Measurements from ENCODE around the gene GDA. TPM values are rescaled to one million over a fixed set of nuclear protein-coding genes. Genes with fewer than 3 reads are reported as not detected.

Gene GDA
- total RNA-seq: 32.8 TPM

DNA sequence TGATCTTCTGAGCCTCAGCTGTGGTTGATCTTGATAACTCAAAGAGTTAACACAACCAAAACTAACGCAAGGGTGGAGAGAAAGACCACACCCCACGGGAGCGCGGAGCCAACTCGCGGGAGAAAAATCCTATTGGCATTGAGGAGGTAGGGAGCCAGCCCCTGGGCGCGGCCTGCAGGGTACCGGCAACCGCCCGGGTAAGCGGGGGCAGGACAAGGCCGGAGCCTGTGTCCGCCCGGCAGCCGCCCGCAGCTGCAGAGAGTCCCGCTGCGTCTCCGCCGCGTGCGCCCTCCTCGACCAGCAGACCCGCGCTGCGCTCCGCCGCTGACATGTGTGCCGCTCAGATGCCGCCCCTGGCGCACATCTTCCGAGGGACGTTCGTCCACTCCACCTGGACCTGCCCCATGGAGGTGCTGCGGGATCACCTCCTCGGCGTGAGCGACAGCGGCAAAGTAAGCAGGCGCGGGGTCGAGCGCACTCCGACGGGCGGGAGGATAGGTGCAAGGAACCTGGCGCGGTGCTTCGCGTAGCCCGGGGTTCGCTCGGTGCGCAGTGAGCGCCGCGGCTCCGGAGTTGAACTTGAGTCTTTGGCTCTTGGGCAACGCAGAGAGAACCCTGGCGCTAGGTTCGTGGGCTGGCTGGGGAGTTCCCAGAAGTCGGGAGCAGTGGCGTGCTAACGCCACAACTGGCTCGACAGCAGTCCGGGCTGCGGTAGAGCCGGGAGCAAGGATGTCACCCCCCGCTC is at the start of gene GDA:
Gene GDA, plus strand, starts transcription at position 210 of the 745 bp plus-strand sequence. Its CDS starts 120 bp downstream, at position 330.
- no peak for DNase-seq

DNA sequence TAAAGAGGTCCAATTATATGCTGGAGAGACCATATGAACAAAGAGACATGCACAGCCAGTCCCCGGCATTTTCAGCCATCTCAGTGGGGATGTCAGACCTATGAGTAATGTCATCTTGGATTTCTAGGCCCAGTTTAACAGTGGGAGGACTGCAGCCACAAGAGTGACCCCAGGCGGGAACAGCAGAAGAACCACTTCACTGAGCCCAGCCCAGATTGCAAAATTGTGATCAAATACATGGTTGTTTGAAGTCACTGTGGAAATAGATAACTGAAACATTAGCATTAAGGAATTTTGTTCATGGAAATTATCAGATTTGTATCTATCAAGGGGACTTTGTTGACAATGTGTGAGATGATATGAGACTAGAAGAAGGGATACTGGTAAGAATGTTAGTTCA is 46.7 kb upstream of the GDA start:
- DNase-seq: no peak

- no peak for DNase-seq
Observed at GRCh38 chr9:72113056-72113455, 36.2 kb upstream of the GDA start.

GRCh38 chr9:72119853-72120252 is 29.4 kb upstream of the GDA start:
- no peak for DNase-seq

DNA sequence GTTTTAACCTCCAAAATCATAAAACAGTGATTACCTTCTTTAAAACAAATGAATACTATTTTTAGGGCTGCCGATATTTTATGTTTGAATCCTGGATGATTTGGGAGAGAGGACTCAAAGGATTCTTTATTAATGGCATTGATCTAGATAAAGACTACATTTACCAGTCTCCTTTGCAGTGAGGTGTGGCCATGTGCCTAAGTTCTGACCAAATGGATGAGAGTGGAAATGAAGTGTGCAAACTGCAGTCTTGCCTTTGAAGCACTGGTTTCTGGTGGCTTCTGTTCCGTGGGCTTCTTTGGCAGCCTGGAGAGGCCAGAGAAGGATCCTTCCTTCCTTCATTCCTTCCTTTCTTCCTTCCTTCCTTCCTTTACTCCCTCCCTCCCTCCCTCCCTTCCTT is 24.3 kb upstream of the GDA start:
- no peak for DNase-seq

GRCh38 chr9:72127753-72128152 is 21.5 kb upstream of the GDA start:
- no peak for DNase-seq

DNA sequence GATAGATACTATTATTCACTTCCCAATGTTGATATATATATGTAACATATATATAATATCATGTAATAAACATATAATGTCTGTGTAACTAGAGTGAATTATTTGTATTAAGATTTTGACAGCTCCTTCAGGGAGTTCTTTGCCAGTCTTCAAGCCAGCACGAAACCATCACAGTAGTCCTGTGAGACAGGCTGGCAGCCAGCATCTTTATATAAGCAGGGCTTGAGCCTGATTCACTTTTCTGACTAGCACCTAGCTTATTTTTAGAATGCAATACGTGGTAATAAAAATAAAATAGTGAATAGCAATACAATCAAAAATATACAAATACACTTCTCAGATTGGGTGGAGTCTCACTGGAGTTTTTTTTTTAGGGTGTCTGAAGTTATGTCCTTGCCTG is 20.7 kb upstream of the GDA start:
- no peak for DNase-seq

GRCh38 chr9:72129271-72130156 is 19.7 kb upstream of the GDA start:
- no peak for DNase-seq

GRCh38 chr9:72130321-72130720 is 18.9 kb upstream of the GDA start:
- DNase-seq: no peak

DNA sequence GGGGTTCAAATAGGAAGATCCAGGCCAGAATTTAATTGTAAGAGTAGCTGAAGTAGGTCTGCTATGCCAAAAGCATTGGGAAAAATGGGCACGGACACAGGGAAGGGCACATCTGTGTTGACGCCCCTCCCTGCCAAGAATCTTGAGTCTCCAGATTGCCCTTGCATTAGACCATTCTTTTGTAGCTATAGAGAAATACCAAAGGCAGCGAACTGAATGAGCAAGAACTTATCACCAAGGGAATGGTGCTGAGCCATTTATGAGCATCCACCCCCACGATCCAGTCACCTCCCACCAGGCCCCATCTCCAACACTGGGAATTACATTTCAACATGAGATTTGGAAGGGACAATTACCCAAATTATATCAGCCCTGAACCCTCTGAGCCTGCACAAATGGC is 18.0 kb upstream of the GDA start:
- DNase-seq: no peak

DNA sequence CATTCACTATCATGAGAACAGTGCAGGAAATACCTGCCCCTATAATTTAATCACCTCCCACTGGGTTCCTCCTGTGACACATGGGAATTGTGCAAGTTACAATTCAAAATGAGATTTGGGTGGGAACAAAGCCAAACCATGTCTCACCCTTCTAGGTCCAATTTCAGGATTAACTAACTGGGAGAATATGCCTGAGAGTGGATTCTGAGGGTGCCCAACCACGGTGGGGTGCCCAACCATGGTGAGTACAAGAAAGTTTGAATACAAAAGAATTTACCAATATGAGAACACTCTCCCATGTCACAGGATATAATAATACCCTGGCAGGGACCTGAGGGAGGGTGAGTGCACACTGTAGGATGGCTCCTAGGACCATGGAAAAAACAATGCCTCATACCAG is 17.2 kb upstream of the GDA start:
- DNase-seq: no peak

- DNase-seq: no peak
Observed at GRCh38 chr9:72133365-72134035, 15.7 kb upstream of the GDA start.

DNA sequence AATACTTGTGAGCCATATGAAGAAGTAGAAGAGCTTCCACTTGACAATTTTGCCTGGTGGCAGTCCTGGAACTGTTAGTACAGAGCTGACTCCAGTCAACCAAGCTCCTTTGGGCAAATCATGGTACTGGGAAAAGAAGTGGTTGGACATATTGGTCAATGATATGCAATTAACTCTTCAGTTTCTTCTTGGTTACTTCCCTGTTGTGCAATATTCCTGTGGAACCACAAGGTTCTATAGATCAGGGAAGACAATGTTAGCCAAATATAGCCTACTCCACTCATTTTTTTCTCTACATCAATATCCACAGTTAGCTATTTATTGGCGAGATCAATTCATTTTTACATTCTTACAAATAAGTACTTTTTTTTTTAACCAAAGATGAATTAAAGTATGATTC is 14.4 kb upstream of the GDA start:
- DNase-seq: no peak

DNA sequence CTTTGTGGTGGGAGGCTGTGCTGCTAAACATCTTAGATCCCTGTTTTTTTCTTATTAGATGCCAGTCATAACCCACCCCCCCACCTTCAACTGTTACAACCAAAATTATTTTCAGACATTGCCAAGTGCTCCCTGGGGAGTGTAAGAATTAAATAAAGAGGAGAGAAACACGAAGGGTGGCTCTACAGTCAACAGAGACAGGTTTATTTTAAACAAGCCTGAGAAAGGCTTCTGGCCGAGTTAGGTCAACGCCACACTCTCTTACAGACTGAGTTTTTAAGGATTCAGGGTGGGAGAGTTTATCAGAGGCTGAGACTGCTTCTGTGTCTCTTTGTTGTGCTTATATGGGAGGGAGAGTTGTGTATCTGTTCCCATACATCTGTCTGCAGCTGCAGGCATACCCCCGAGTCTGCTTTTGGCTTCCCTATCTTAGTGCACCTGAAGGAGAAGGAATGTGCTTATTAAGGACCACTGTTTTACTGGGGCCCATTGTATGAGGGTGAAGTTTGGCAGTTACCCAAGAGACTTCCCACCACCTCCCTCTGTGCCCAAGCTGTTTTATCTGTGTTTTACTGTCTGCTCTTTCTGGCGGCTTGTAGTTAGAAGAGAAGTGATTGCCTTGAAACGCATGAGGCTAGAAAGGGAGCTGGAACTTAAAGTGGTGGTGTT is 11.4 kb upstream of the GDA start:
- no peak for DNase-seq

- no peak for DNase-seq
Observed at GRCh38 chr9:72139226-72139625, 10.0 kb upstream of the GDA start.

DNA sequence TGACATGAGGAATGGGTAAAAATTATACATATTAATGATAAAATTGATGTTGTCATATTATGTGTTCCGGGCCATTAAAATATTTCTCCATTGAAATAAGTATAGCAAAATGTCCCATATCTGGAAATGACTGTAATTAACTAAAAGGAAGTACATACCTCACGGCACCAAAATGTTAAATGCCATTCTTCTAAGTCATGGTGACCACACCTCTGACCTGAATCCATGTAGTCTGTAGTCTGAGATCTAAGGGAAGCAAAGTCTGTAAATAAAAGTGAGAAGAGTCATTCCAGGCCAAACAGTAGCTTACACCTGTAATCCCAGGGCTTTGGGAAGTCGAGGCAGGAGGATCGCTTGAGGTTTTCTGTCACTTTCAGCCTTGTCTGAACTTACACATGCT is 8.7 kb upstream of the GDA start:
- no peak for DNase-seq

- DNase-seq: no peak
Observed at GRCh38 chr9:72141484-72141883, 7.8 kb upstream of the GDA start.

DNA sequence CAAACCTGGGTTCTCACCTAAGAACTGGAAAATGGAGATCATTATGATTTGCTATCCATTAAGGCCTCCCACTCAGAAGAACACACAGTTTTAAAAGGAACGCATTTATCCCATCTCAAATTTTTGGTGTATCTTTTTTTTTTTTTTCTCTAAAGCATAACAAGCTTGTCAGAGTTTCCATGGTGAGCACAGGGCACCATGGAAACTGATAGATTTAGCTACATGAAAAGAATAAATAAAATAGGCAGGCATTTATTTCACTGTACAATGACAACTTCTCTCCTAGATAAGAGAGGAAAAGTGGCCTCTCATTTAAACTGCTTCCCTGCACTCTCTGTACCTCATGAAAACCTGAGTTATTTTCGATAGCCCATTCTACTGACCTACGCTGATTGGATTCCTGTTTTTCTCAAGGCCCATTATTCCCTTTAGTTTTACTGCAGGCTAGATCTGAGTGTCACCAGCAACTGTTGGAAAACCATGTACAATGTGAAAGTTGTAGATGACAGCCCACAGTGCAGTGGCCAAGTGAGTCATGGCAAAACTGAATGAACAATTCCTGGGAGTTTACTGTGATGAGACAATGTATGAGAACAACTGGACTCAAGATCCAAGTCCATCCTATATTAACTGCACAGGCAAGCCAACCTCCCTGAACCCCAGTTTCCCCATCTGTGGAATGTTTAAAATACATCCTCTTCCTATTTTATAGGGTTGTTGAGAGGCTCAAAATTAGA is 4.3 kb upstream of the GDA start:
- no peak for DNase-seq

DNA sequence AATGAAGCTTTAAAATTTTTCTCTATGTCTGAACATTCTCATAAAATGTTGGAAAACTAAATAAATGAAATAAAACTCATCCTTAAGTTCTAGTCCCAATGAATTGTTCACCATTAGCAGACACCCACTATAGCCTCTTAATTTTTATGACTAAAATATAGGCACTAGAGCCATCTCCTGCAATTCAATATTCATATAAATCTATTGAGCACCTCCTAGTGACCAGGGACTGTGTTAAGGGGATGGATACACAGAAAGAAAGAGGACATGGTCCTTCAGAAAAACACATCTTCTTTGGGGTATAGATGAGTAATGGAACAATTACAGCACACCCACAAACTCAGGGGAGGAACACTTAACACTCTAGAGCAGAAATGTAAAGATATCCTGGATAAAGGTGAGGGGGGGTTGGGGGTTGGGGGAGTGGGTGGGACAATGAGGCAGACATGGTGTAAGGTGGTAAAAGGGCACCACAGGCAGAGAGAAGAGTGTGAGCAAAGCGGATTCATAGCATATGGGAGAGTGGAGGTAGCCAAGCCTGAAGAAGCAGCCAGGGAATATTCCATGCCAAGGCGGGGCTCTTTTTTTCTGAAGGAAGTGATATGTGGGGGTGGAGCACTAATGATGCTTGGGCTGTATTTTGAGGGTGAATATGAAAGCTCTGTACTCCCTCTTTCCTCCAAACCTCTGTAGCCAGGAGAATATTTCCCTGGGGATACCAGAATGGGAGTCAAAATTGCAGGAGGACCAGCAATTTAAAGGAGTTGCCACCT is 3.3 kb upstream of the GDA start:
- DNase-seq: no peak

DNA sequence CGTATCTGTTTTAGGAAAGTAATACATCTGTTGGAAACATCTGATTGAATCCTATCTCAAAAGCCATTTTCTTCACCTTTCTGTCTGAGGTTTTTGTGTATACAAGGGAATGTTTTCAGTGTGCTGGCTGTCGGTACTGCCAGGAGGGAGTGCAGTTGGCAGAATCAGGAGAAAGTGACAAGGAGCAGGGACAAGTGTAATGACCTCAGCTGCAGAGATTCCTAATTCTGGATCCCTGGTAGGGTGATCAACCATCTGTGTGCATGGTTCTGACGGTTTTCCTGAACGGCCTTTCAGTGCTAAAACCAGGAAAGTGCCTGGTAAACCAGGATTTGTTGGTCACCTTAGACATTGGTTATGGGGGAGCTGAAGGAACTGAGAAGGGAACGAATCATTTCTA is 1.6 kb upstream of the GDA start:
- no peak for DNase-seq

GRCh38 chr9:72150127-72150526 is 887 bp downstream of the GDA start:
- no peak for DNase-seq
